HG03064 (cell line): ENCODE data around the gene ERGIC1.

ENCODE experiments used
- ATAC-seq: cut with Tn5 transposase; IDR thresholded peaks from one replicate; pipeline ENCODE4 v1.9.1; 2021; ENCODE audit warnings: low read depth; ENCODE audit not compliant: unreplicated experiment

The ERGIC1 gene

GRCh38 chr5:172939611-172940267, 105.7 kb downstream of the ERGIC1 start:
- no peak for ATAC-seq

- ATAC-seq: no peak
Observed at GRCh38 chr5:172940268-172941066, 106.4 kb downstream of the ERGIC1 start.

GRCh38 chr5:172941067-172941516, 107.0 kb downstream of the ERGIC1 start:
- no peak for ATAC-seq

GRCh38 chr5:172942556-172942955, 108.5 kb downstream of the ERGIC1 start:
- no peak for ATAC-seq

GRCh38 chr5:172943283-172943841, 109.3 kb downstream of the ERGIC1 start:
- ATAC-seq: no peak

GRCh38 chr5:172943906-172944305, 109.9 kb downstream of the ERGIC1 start:
- ATAC-seq: no peak

- no peak for ATAC-seq
Observed at GRCh38 chr5:172944741-172945140, 110.7 kb downstream of the ERGIC1 start.

GRCh38 chr5:172945151-172945550, 111.1 kb downstream of the ERGIC1 start:
- no peak for ATAC-seq

- ATAC-seq: no peak
Observed at GRCh38 chr5:172946146-172946545, 112.1 kb downstream of the ERGIC1 start.

GRCh38 chr5:172949426-172949825, 115.4 kb downstream of the ERGIC1 start:
- no peak for ATAC-seq

GRCh38 chr5:172950176-172950965, 116.3 kb downstream of the ERGIC1 start:
- no peak for ATAC-seq

GRCh38 chr5:172951371-172952033, 117.5 kb downstream of the ERGIC1 start:
- no peak for ATAC-seq

GRCh38 chr5:172952034-172952511, 118.0 kb downstream of the ERGIC1 start:
- no peak for ATAC-seq

GRCh38 chr5:172953776-172954675, 120.0 kb downstream of the ERGIC1 start:
- no peak for ATAC-seq

- no peak for ATAC-seq
Observed at GRCh38 chr5:172954751-172955159, 120.7 kb downstream of the ERGIC1 start.

GRCh38 chr5:172956228-172956627, 122.2 kb downstream of the ERGIC1 start:
- ATAC-seq: no peak

GRCh38 chr5:172956936-172957335, 122.9 kb downstream of the ERGIC1 start:
- no peak for ATAC-seq

- ATAC-seq: no peak
Observed at GRCh38 chr5:172957458-172957857, 123.4 kb downstream of the ERGIC1 start.
